ENCODE measurements around the gene MBD3L5. TPM values are rescaled to one million over a fixed set of nuclear protein-coding genes. Genes with fewer than 3 reads are reported as not detected.

MBD3L5 gene
- total RNA-seq, 1 experiment from 2014 or later, result not detected

DNA sequence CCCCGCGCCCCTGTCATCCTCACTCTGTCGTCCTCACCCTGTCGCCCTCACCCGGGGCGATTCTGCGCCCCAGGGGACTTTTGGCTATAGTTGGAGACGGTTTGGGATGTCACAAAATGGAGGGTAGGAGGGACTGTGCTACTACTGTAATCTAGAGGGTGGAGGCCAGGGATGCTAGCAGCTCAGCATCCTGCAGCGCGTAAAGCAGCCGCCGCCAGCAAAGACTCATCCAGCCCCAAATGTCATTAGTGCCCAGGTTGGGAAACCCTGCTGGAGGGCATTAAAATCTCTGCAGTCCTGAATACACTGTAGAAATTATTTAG, 39.5 kb downstream of the MBD3L5 start:
- no TSS peak for BruUV-seq (replicated peaks)
- peaks cover 5% of the 10 kb centered on the region for H3K36me3 ChIP-seq (ENCODE audit: control insufficient read depth, insufficient read depth, low read length)
- peak overlapping the region; percentile 88 for H3K27ac ChIP-seq (ENCODE audit: low read length)
- peak overlapping the region; percentile 95 to 97 for H3K4me3 ChIP-seq (ENCODE audit: low read depth in 2 of 2, low read length in 2 of 2)
- H3K27me3 ChIP-seq (ENCODE audit: control insufficient read depth, insufficient read depth, low read length), result no peaks in the 10 kb centered on the region
- ATAC-seq, result no peak; the same call in 1 of the 2 replicates
- TF ChIP-seq, protein P1, sequence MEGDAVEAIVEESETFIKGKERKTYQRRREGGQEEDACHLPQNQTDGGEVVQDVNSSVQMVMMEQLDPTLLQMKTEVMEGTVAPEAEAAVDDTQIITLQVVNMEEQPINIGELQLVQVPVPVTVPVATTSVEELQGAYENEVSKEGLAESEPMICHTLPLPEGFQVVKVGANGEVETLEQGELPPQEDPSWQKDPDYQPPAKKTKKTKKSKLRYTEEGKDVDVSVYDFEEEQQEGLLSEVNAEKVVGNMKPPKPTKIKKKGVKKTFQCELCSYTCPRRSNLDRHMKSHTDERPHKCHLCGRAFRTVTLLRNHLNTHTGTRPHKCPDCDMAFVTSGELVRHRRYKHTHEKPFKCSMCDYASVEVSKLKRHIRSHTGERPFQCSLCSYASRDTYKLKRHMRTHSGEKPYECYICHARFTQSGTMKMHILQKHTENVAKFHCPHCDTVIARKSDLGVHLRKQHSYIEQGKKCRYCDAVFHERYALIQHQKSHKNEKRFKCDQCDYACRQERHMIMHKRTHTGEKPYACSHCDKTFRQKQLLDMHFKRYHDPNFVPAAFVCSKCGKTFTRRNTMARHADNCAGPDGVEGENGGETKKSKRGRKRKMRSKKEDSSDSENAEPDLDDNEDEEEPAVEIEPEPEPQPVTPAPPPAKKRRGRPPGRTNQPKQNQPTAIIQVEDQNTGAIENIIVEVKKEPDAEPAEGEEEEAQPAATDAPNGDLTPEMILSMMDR (IDR thresholded peaks at IDR 0.05), result no peak
- TF ChIP-seq SIN3A (IDR thresholded peaks at IDR 0.05; ENCODE audit: borderline replicate concordance, insufficient read depth, low read depth, low read length), result 0 out of 2 replicates have a peak, but pooled peaks have one; percentile 33
- CTCF ChIA-PET, result interaction anchor here (0.8 kb wide), 1 partner anchor 332 kb away, joined by 11 read pairs; the partner anchor contains the start of gene GPR108
- DNase-seq (ENCODE audit: low read depth, low spot score), result no peak
- intact Hi-C loops (cut with micrococcal nuclease; ENCODE audit: unreplicated experiment) (no loop called here), in situ Hi-C loops (cut with HindIII; ENCODE audit: low pct_unique_long_range_greater_than_20kb, low sequenced_read_pairs) (no loop called here)
- H3K9me3 ChIP-seq (ENCODE audit: control insufficient read depth, insufficient read depth, low read depth, low read length), result peaks cover 4% of the 10 kb centered on the region; the same call in 1 of the 2 replicates
- H3K4me1 ChIP-seq (ENCODE audit: control insufficient read depth, insufficient read depth, low read length), result no peaks in the 10 kb centered on the region
- POLR2A ChIA-PET, result interaction anchor here (0.6 to 1.0 kb wide), 2 partner anchors 30 to 305 kb away, joined by 3 to 23 read pairs; no protein-coding TSS in a partner anchor

DNA sequence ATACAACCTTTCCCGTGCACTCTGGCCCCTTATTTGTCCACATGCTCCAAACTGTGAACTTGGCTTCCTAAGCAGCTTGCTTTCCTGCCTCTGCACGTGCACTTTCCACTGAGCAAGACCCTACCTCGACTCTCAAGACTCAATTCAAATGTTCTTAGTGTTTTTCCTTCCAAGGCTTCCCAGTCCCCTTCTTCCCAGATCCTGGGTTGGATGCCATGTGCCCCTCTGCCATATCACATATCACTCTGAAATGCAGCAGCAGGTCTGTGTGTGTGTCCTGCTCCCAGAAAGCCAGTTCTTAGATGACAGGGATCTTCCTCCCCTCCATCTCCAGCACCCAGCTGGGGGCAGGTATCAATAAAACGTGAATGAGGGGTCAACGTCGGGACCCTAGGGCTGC, 42.2 kb downstream of the MBD3L5 start:
- intact Hi-C loops (cut with micrococcal nuclease; ENCODE audit: unreplicated experiment) (no loop called here), in situ Hi-C loops (cut with HindIII; ENCODE audit: low pct_unique_long_range_greater_than_20kb, low sequenced_read_pairs) (no loop called here)
- Histone ChIP-seq H3K4me1 (ENCODE audit: control insufficient read depth, insufficient read depth, low read length) (no peaks in the 10 kb centered on the region), H3K9me3 (ENCODE audit: control insufficient read depth, insufficient read depth, low read depth, low read length) (peaks cover 12% of the 10 kb centered on the region; the same call in 1 of the 2 replicates), H3K4me3 (ENCODE audit: low read depth in 2 of 2, low read length in 2 of 2) (no peak overlapping the region), H3K27ac (ENCODE audit: low read length) (no peak overlapping the region), H3K27me3 (ENCODE audit: control insufficient read depth, insufficient read depth, low read length) (no peaks in the 10 kb centered on the region), H3K36me3 (ENCODE audit: control insufficient read depth, insufficient read depth, low read length) (peaks cover 5% of the 10 kb centered on the region)
- CTCF ChIA-PET, result no interaction called here
- TSS peak; percentile 40 for BruUV-seq (replicated peaks)
- POLR2A ChIA-PET, result no interaction called here
- no peak for TF ChIP-seq TCF7L2 (IDR thresholded peaks at IDR 0.05; ENCODE audit: low read depth, low read length)
- TF ChIP-seq, protein P1 (IDR thresholded peaks at IDR 0.05), result no peak
- TF ChIP-seq, protein P2, sequence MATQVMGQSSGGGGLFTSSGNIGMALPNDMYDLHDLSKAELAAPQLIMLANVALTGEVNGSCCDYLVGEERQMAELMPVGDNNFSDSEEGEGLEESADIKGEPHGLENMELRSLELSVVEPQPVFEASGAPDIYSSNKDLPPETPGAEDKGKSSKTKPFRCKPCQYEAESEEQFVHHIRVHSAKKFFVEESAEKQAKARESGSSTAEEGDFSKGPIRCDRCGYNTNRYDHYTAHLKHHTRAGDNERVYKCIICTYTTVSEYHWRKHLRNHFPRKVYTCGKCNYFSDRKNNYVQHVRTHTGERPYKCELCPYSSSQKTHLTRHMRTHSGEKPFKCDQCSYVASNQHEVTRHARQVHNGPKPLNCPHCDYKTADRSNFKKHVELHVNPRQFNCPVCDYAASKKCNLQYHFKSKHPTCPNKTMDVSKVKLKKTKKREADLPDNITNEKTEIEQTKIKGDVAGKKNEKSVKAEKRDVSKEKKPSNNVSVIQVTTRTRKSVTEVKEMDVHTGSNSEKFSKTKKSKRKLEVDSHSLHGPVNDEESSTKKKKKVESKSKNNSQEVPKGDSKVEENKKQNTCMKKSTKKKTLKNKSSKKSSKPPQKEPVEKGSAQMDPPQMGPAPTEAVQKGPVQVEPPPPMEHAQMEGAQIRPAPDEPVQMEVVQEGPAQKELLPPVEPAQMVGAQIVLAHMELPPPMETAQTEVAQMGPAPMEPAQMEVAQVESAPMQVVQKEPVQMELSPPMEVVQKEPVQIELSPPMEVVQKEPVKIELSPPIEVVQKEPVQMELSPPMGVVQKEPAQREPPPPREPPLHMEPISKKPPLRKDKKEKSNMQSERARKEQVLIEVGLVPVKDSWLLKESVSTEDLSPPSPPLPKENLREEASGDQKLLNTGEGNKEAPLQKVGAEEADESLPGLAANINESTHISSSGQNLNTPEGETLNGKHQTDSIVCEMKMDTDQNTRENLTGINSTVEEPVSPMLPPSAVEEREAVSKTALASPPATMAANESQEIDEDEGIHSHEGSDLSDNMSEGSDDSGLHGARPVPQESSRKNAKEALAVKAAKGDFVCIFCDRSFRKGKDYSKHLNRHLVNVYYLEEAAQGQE (IDR thresholded peaks at IDR 0.05; ENCODE audit: insufficient read depth in 1 of 2, low read depth in 2 of 2, low read length in 1 of 2), result no peak
- no peak for TF ChIP-seq POLR2AphosphoS5 (IDR thresholded peaks at IDR 0.05; ENCODE audit: low read depth, low read length)
- TF ChIP-seq SIN3A (IDR thresholded peaks at IDR 0.05; ENCODE audit: borderline replicate concordance, insufficient read depth, low read depth, low read length), result no peak
- ATAC-seq (no peak), DNase-seq (ENCODE audit: low read depth, low spot score) (no peak)

Data from Panc1 (cell line).